ENCODE measurements around the gene TNNI3K. TPM values are rescaled to one million over a fixed set of nuclear protein-coding genes. Genes with fewer than 3 reads are reported as not detected.

The TNNI3K gene
- total RNA-seq, 1 experiment from 2014 or later: not detected

DNA sequence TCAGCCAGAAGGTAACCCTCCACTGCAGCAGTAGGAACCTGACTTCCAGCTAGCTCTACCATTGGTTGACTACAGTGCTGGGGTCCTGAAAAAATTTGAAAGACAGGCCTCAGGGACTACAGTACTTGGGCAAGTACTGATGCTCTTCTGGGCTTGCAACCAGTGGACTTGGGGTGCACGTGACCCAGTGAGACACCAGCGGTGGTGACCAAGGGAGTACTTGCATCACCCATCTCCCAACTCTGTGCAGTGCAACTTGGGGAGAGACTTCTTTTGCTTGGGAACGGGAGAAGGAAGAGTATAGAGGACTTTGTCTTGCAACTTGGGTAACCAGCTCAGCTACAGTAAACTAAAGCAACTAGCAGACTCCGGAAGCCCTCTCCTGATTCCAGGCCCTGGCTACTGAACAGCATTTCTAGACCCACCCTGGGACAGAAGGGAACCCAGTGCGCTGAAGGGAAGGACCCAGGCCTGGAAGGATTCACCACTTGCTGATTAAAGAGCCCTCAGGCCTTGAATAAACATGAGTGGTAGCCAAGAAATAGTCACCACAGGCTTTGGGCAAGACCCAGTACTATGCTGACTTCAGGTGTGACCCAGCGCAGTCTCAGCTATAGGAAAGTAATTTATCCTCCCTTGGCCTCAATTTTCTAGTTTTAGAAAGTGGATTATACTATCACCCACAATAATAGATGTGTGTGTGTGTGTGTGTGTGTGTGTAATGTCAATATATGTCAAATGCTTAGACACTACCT is 45.6 kb downstream of the TNNI3K start:
- ChIA-PET POLR2A (ENCODE audit: low non-redundant PET) (no interaction called here), CTCF (no interaction called here)
- no peak overlapping the region for H3K4me3 ChIP-seq (ENCODE audit: low read depth, low read length, poor library complexity, severe bottlenecking)
- H3K9me3 ChIP-seq (ENCODE audit: low read depth, low read length, poor library complexity, severe bottlenecking): no peaks in the 10 kb centered on the region
- H3K36me3 ChIP-seq (ENCODE audit: insufficient read depth, low read length, poor library complexity, severe bottlenecking): no peaks in the 10 kb centered on the region
- no peak overlapping the region for H3K27ac ChIP-seq (ENCODE audit: low read depth, low read length, poor library complexity, severe bottlenecking)
- no peaks in the 10 kb centered on the region for H3K27me3 ChIP-seq (replicated peaks; ENCODE audit: insufficient read depth, low read depth, low read length, poor library complexity)
- BruUV-seq (replicated peaks): no TSS peak
- no peaks in the 10 kb centered on the region for H3K4me1 ChIP-seq (ENCODE audit: insufficient read depth, low read length, poor library complexity, severe bottlenecking)
- TF ChIP-seq EZH2 (IDR thresholded peaks at IDR 0.05; ENCODE audit: borderline replicate concordance, low read depth, low read length, poor library complexity, severe bottlenecking): no peak
- TF ChIP-seq, protein P1, sequence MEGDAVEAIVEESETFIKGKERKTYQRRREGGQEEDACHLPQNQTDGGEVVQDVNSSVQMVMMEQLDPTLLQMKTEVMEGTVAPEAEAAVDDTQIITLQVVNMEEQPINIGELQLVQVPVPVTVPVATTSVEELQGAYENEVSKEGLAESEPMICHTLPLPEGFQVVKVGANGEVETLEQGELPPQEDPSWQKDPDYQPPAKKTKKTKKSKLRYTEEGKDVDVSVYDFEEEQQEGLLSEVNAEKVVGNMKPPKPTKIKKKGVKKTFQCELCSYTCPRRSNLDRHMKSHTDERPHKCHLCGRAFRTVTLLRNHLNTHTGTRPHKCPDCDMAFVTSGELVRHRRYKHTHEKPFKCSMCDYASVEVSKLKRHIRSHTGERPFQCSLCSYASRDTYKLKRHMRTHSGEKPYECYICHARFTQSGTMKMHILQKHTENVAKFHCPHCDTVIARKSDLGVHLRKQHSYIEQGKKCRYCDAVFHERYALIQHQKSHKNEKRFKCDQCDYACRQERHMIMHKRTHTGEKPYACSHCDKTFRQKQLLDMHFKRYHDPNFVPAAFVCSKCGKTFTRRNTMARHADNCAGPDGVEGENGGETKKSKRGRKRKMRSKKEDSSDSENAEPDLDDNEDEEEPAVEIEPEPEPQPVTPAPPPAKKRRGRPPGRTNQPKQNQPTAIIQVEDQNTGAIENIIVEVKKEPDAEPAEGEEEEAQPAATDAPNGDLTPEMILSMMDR (conservative IDR thresholded peaks at IDR 0.05; ENCODE audit: low read depth, low read length): no peak
- DNase-seq (ENCODE audit: low spot score): no peak
- intact Hi-C loops (cut with micrococcal nuclease; ENCODE audit: unreplicated experiment): no loop called here

GRCh38 chr1:74286414-74286813 is 51.2 kb downstream of the TNNI3K start:
- Histone ChIP-seq H3K27me3 (replicated peaks; ENCODE audit: insufficient read depth, low read depth, low read length, poor library complexity) (no peaks in the 10 kb centered on the region), H3K36me3 (ENCODE audit: insufficient read depth, low read length, poor library complexity, severe bottlenecking) (no peaks in the 10 kb centered on the region), H3K4me1 (ENCODE audit: insufficient read depth, low read length, poor library complexity, severe bottlenecking) (no peaks in the 10 kb centered on the region), H3K9me3 (ENCODE audit: low read depth, low read length, poor library complexity, severe bottlenecking) (no peaks in the 10 kb centered on the region), H3K4me3 (ENCODE audit: low read depth, low read length, poor library complexity, severe bottlenecking) (no peak overlapping the region), H3K27ac (ENCODE audit: low read depth, low read length, poor library complexity, severe bottlenecking) (no peak overlapping the region)
- TF ChIP-seq EZH2 (IDR thresholded peaks at IDR 0.05; ENCODE audit: borderline replicate concordance, low read depth, low read length, poor library complexity, severe bottlenecking): no peak
- TF ChIP-seq, protein P1 (conservative IDR thresholded peaks at IDR 0.05; ENCODE audit: low read depth, low read length): no peak
- no TSS peak for BruUV-seq (replicated peaks)
- ChIA-PET CTCF (no interaction called here), POLR2A (ENCODE audit: low non-redundant PET) (no interaction called here)
- DNase-seq (ENCODE audit: low spot score): no peak
- intact Hi-C loops (cut with micrococcal nuclease; ENCODE audit: unreplicated experiment): no loop called here

DNA sequence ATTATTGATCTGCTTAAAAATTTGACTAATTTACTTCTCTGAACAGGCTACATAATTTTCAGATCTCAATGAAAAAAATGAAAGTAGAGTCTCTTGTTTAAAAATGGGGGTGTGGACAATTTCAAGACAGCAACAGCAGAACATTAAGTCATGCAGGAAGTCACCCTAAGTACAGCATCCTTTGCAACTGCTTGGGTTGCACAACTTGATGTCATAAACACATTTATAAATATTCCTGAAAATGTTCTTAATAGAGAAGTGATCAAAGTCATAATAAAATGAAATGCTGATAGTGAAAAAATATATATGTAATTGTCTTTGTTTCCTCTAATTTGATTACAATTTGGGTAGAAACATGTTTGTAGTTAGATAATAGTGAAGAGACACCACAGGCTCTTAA is 79.3 kb downstream of the TNNI3K start:
- ChIA-PET CTCF (no interaction called here), POLR2A (ENCODE audit: low non-redundant PET) (no interaction called here)
- TF ChIP-seq EZH2 (IDR thresholded peaks at IDR 0.05; ENCODE audit: borderline replicate concordance, low read depth, low read length, poor library complexity, severe bottlenecking): no peak
- TF ChIP-seq, protein P1 (conservative IDR thresholded peaks at IDR 0.05; ENCODE audit: low read depth, low read length): no peak
- Histone ChIP-seq H3K4me1 (ENCODE audit: insufficient read depth, low read length, poor library complexity, severe bottlenecking) (no peaks in the 10 kb centered on the region), H3K36me3 (ENCODE audit: insufficient read depth, low read length, poor library complexity, severe bottlenecking) (no peaks in the 10 kb centered on the region), H3K4me3 (ENCODE audit: low read depth, low read length, poor library complexity, severe bottlenecking) (no peak overlapping the region), H3K9me3 (ENCODE audit: low read depth, low read length, poor library complexity, severe bottlenecking) (no peaks in the 10 kb centered on the region), H3K27me3 (replicated peaks; ENCODE audit: insufficient read depth, low read depth, low read length, poor library complexity) (peaks cover 8% of the 10 kb centered on the region), H3K27ac (ENCODE audit: low read depth, low read length, poor library complexity, severe bottlenecking) (no peak overlapping the region)
- no peak for DNase-seq (ENCODE audit: low spot score)
- intact Hi-C loops (cut with micrococcal nuclease; ENCODE audit: unreplicated experiment): no loop called here
- BruUV-seq (replicated peaks): no TSS peak
